Activated CD4-positive, CD25-positive, alpha-beta regulatory T cell (primary cell): Measurements from ENCODE around the gene AQP12A.
"Not testable (repeated sequence)": the region's sequence is repeated elsewhere in the genome, so short reads cannot be mapped to it uniquely, and the experiment has no call there.

Source experiments
- DNase-seq, 4 experiments: peaks; one replicate each; lab custom pipeline; 2025; lab: John Stamatoyannopoulos, UW

Gene AQP12A

DNA sequence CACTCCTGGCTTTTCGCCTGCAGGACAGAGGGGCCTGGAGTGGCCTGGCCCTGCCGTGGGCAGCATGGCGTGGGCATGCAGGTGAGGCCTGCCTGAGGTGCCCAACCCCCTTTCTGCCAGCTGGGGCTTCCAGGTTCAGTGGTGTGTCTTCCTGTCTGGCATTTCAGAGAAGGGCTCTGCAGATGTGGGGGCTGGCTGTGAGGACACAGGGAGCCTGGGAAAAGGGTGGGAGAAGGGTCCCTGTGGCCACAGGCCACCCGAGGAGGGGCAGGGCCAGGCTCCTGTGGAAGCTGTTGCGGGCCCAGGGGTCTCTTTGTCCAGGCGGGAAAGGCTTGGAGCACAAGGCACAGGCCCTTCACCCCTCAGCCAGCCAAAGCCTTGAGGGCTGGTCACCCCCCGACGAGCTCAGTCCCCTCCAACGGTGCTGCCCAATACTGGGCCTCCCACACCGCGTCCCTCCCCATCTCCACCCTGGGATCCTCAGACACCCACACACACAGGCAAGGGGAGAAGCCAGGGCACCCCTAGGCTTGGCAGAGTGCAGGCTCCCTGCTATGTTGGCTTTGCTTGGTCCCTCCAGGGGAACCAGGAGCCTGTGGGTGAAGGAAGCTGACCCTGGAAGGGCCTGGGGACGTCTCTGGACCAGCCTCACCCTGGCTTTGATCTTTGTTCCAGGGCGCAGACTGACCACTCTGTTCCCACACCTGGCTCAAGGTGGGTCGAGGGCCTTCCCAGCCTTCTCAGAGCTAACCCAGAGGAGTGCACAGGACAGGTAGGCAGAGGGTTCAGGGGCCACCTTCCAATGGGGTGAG, 3.7 kb upstream of the AQP12A start:
- no peak for DNase-seq

DNA sequence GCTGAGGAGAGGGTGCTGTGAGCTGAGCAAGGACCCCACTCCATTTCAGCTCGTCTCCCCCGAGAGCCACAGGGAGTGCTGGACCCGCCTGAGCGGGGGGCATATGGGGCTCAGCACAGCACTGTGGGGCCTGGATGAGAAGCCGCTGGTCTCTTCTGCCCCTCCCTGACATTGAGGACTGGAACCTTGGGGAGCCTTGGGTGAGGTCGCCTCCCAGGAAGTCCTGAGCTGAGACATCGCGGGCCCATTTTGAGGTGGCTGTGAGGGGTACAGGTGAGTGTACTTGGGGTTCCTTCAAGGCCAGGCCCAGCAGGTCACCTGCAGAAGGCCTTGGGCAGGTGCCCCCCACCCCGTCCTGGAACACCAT, 3.1 kb upstream of the AQP12A start:
- DNase-seq = no peak

- DNase-seq = no peak
Observed at GRCh38 chr2:240689975-240690374, 1.7 kb upstream of the AQP12A start.

DNA sequence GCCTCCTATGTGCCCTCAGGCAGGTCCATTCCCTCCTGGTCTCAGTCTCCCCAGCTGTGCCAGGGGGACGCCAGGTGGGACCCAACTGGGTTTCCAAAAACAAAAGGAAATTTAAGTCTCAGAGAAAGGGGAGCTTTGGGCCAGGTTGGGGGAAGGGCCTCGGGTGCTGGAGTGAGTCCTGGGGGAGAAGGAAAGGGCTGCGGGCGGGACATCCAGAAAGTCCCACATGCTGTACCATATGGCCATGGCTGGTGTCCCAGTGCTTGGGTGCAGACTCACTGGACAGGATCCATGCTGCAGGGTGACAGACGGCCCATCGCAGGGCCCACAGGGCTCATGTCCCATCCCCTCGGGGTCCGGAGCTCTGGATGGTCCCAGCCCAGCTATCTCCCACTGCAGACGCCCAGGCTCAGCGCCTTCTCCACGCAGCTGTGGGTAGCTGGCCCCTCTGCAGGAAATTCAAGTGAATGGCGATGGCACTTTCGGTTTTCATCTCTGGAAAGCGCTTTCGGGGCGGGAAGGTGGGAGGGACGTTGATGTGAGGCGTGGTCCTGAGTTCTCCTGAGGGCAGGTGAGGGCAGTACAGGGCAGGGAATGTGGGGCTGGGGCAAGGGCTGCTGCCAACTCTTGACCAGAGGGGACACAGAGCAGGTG, 1.1 kb upstream of the AQP12A start:
- DNase-seq = not testable (repeated sequence)

GRCh38 chr2:240691075-240691427, 615 bp upstream of the AQP12A start:
- not testable (repeated sequence) for DNase-seq

DNA sequence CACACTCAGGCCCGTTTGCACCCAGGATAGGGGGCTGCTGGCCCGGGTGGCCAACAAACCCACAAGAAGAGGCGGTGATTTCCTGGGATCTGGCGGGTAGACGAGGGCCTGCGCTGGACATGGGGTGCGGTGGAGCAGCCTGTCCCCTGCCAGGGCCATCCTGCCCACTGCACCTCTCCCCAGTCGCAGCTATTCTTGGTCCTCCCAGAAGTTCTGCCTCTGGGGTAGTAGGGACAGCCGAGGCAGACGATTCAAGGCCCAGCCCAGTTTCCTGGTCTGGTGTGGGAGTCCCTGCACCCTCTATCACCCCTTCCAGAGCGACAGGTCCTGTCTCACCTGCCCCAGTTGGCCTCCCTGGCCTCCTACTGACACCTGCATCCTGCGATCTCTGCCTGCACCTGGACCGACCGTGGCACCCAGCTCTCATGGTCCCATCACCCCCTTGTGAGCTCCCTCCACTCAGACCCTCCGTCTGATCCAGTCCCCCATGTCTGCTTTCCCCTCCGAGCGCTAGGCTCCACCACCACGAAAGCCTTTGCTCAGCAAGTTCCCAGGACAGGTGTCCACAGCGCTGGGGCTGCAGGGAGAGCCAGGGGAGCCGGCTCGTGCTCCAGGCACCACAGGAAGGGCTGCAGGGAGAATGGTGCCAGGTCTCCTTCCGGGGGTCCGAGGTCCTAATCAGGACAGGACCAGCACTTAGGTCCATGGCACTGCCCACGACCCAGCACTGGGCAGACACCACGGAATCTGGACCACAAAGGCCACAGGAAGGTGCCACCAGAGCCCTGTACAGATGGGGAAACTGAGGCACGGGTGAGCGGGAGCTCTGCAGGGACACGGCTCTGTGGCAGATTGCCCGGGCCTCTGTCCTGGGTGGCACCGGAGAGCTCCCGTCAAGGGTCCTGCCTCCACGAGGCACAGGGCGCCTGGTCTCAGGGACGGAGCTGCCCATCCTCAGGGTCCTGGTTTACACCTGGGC, 1.2 kb downstream of the AQP12A start:
- DNase-seq = not testable (repeated sequence)

DNA sequence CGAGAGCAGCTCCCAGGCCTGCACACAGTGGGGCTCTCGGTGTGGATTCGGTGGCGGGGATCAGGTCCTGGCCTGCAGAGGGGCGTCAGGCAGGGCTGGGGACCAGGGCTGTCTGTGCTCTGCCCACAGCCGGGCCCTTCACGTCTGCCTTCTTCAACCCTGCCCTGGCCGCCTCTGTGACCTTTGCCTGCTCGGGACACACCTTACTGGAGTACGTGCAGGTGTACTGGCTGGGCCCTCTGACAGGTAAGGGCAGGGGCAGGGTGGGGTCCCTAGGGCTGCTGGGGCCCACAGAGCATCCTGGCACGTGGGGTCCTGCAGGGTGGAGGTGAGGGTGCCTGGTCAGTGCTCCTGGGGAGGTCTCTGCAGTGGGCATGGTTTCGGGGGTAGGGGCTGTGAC, 2.6 kb downstream of the AQP12A start:
- not testable (repeated sequence) for DNase-seq

DNA sequence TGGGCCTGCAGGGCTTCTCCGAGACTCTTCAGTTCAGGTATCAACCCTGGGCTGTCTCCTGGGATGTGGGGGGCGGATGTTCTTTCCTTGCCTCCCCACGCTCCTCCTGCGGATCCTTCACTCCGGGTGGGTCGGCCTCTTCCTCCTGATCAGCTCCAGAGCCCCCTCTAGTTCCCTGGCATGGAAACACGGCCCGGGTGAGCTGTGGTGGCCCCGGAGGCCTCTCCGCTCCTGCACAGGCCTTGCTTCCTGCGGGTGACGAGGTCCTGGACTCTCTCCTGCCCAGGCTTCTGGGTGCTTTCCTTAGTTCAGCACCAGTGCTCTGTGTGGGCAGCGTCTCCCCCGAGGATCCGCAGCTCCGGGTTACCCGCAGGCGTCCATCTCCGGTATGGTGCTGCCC, 3.9 kb downstream of the AQP12A start:
- DNase-seq = not testable (repeated sequence)

DNA sequence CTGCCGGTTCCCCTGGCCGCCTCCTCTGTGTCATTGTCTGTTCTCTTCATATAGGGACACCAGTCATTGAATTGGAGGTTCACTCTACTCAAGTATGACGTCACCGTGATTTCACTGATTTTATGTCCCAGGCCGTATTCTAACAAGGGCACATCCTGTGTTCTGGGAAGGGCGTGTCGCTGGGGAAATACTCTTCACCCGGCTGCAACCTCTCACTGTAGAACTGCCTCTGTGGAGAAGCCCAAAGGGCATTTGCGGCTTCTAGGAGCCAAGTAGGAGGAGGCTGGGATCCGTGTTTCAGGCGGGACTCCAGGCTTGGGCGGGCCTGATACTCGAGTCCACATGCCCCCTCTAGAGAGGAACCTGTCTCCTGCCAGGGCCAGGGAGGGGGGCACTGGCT, 4.8 kb downstream of the AQP12A start:
- not testable (repeated sequence) for DNase-seq

- not testable (repeated sequence) for DNase-seq
Observed at GRCh38 chr2:240698852-240699561, 7.3 kb downstream of the AQP12A start.

DNA sequence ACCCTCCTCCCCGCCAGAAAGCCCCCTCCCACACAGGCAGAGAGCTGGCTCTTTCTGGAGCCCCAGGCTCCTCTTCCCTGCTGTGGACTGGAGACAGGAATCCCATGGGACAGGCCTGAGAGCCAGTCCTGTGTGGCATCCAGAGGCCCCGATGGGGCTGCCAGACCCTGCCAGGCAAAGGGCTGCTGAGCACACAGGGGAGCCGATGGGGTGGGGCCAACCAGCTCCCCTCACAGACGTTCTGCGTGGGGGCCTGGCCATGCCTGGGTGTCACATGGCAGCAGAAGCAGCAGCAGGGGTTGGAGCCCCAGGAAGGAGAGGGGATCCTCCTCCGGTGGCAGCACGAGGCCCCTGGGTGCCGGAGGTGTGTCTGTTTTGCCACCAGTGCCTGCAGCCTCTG, 8.2 kb downstream of the AQP12A start:
- not testable (repeated sequence) for DNase-seq

- not testable (repeated sequence) for DNase-seq
Observed at GRCh38 chr2:240700616-240701015, 8.9 kb downstream of the AQP12A start.

- DNase-seq = no peak
Observed at GRCh38 chr2:240701091-240701735, 9.5 kb downstream of the AQP12A start.

GRCh38 chr2:240701736-240702639, 10.3 kb downstream of the AQP12A start:
- DNase-seq = no peak

GRCh38 chr2:240702640-240703011, 11.0 kb downstream of the AQP12A start:
- DNase-seq = no peak

- no peak for DNase-seq
Observed at GRCh38 chr2:240703417-240704341, 12.0 kb downstream of the AQP12A start.

DNA sequence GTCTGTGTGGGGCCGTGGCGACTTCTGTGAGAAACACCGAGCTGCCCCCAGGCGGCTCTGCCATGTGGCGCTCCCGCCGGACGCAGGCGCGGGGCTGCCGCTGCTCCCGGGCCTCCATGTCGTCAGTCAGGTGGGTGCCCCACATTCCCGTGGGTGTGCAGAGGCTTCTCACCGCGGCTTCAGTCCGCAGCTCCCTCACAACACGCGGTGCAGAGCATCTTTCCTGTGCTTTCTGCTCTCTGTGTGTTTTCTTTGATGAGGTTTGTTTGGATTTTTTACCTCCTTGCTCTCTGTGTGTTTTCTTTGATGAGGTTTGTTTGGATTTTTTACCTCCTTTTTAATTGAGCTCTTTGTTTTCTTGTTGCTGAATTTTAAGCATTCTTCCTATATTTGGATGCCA, 13.0 kb downstream of the AQP12A start:
- no peak for DNase-seq

GRCh38 chr2:240705204-240705791, 13.6 kb downstream of the AQP12A start:
- DNase-seq = no peak
